Measurements from ENCODE around the gene SRSF1. TPM values are rescaled to one million over a fixed set of nuclear protein-coding genes. Genes with fewer than 3 reads are reported as not detected.

SRSF1 gene
- total and polyA plus RNA-seq, 2 experiments from 2014 or later = 107 to 175 TPM

- 56% methylated on average over 12 of the region's 12 CpGs for WGBS (ENCODE audit: low lambda C conversion rate, missing lambda C conversion rate)
- Histone ChIP-seq H3K36me3 (replicated peaks; ENCODE audit: insufficient read depth, low read depth) (peaks cover 12% of the 10 kb centered on the region), H3K27me3 (no peaks in the 10 kb centered on the region), H3K9me3 (ENCODE audit: low read depth) (no peaks in the 10 kb centered on the region), H4K20me1 (ENCODE audit: insufficient read depth, poor library complexity, severe bottlenecking) (peaks cover 60% of the 10 kb centered on the region), H3K4me1 (ENCODE audit: insufficient read depth) (peaks cover 29% of the 10 kb centered on the region), H2AFZ (no peak overlapping the region), H3K27ac (peak overlapping the region; percentile 99), H3K9me2 (replicated peaks; ENCODE audit: insufficient read depth) (no peaks in the 10 kb centered on the region), H3K79me2 (peaks cover 74% of the 10 kb centered on the region), H3K4me2 (peak overlapping the region; percentile 92), H3K4me3 (peak overlapping the region; percentile 90)
- no peak for DNase-seq (ENCODE audit: low spot score)
- no peak for TF ChIP-seq EZH2phosphoT487 (IDR thresholded peaks at IDR 0.05; ENCODE audit: low read depth, severe bottlenecking, unreplicated experiment)
- TF ChIP-seq EZH2 (IDR thresholded peaks at IDR 0.05; ENCODE audit: borderline replicate concordance) = no peak
- no peak for TF ChIP-seq CTCF (IDR thresholded peaks at IDR 0.05; ENCODE audit: poor library complexity)
Observed at GRCh38 chr17:58005031-58005727, 1.9 kb downstream of the SRSF1 start.

GRCh38 chr17:58004060-58004459, 3.0 kb downstream of the SRSF1 start:
- no peak overlapping the region for H3K4me3 ChIP-seq
- TF ChIP-seq EZH2 (IDR thresholded peaks at IDR 0.05; ENCODE audit: borderline replicate concordance) = no peak
- no peak overlapping the region for H2AFZ ChIP-seq
- no peak overlapping the region for H3K27ac ChIP-seq
- peak overlapping the region; percentile 92 for H3K4me2 ChIP-seq
- peaks cover 76% of the 10 kb centered on the region for H3K79me2 ChIP-seq
- H3K36me3 ChIP-seq (replicated peaks; ENCODE audit: insufficient read depth, low read depth) = peaks cover 12% of the 10 kb centered on the region
- H3K9me2 ChIP-seq (replicated peaks; ENCODE audit: insufficient read depth) = no peaks in the 10 kb centered on the region
- DNase-seq (ENCODE audit: low spot score) = no peak
- H3K4me1 ChIP-seq (ENCODE audit: insufficient read depth) = peaks cover 29% of the 10 kb centered on the region
- H4K20me1 ChIP-seq (ENCODE audit: insufficient read depth, poor library complexity, severe bottlenecking) = peaks cover 63% of the 10 kb centered on the region
- H3K9me3 ChIP-seq (ENCODE audit: low read depth) = no peaks in the 10 kb centered on the region
- H3K27me3 ChIP-seq = no peaks in the 10 kb centered on the region
- 94% methylated on average over 3 of the region's 3 CpGs for WGBS (ENCODE audit: low lambda C conversion rate, missing lambda C conversion rate)

GRCh38 chr17:58002973-58003372, 4.1 kb downstream of the SRSF1 start:
- 88% methylated on average over 2 of the region's 2 CpGs for WGBS (ENCODE audit: low lambda C conversion rate, missing lambda C conversion rate)
- Histone ChIP-seq H3K4me3 (no peak overlapping the region), H3K9me3 (ENCODE audit: low read depth) (no peaks in the 10 kb centered on the region), H3K27me3 (no peaks in the 10 kb centered on the region), H3K36me3 (replicated peaks; ENCODE audit: insufficient read depth, low read depth) (peaks cover 12% of the 10 kb centered on the region), H2AFZ (no peak overlapping the region), H3K4me2 (peak overlapping the region; percentile 92), H3K4me1 (ENCODE audit: insufficient read depth) (peaks cover 29% of the 10 kb centered on the region), H3K79me2 (peaks cover 75% of the 10 kb centered on the region), H4K20me1 (ENCODE audit: insufficient read depth, poor library complexity, severe bottlenecking) (peaks cover 64% of the 10 kb centered on the region), H3K9me2 (replicated peaks; ENCODE audit: insufficient read depth) (no peaks in the 10 kb centered on the region), H3K27ac (no peak overlapping the region)
- TF ChIP-seq EZH2 (IDR thresholded peaks at IDR 0.05; ENCODE audit: borderline replicate concordance) (no peak), EZH2phosphoT487 (IDR thresholded peaks at IDR 0.05; ENCODE audit: low read depth, severe bottlenecking, unreplicated experiment) (no peak), CTCF (IDR thresholded peaks at IDR 0.05; ENCODE audit: poor library complexity) (no peak)
- no peak for DNase-seq (ENCODE audit: low spot score)

- H3K4me3 ChIP-seq = no peak overlapping the region
- DNase-seq (ENCODE audit: low spot score) = no peak
- peaks cover 74% of the 10 kb centered on the region for H3K79me2 ChIP-seq
- H4K20me1 ChIP-seq (ENCODE audit: insufficient read depth, poor library complexity, severe bottlenecking) = peaks cover 64% of the 10 kb centered on the region
- WGBS (ENCODE audit: low lambda C conversion rate, missing lambda C conversion rate) = 85% methylated on average over 4 of the region's 4 CpGs
- no peaks in the 10 kb centered on the region for H3K27me3 ChIP-seq
- H3K4me2 ChIP-seq = no peak overlapping the region
- H3K27ac ChIP-seq = peak overlapping the region; percentile 2
- H3K36me3 ChIP-seq (replicated peaks; ENCODE audit: insufficient read depth, low read depth) = peaks cover 12% of the 10 kb centered on the region
- H3K4me1 ChIP-seq (ENCODE audit: insufficient read depth) = peaks cover 29% of the 10 kb centered on the region
- no peak overlapping the region for H2AFZ ChIP-seq
- no peaks in the 10 kb centered on the region for H3K9me3 ChIP-seq (ENCODE audit: low read depth)
- TF ChIP-seq EZH2phosphoT487 (IDR thresholded peaks at IDR 0.05; ENCODE audit: low read depth, severe bottlenecking, unreplicated experiment) = no peak
- no peak for TF ChIP-seq EZH2 (IDR thresholded peaks at IDR 0.05; ENCODE audit: borderline replicate concordance)
- TF ChIP-seq CTCF (IDR thresholded peaks at IDR 0.05; ENCODE audit: poor library complexity) = no peak
- H3K9me2 ChIP-seq (replicated peaks; ENCODE audit: insufficient read depth) = no peaks in the 10 kb centered on the region
Observed at GRCh38 chr17:58002154-58002948, 4.7 kb downstream of the SRSF1 start.
